ENCODE measurements around the gene DCBLD1. TPM values are rescaled to one million over a fixed set of nuclear protein-coding genes. Genes with fewer than 3 reads are reported as not detected.

The DCBLD1 gene
- total and polyA plus RNA-seq, 2 donors (not counting 3 experiments of a cell fraction or from before 2014, with no cell fraction given) = 30.2 to 44.3 TPM

DNA sequence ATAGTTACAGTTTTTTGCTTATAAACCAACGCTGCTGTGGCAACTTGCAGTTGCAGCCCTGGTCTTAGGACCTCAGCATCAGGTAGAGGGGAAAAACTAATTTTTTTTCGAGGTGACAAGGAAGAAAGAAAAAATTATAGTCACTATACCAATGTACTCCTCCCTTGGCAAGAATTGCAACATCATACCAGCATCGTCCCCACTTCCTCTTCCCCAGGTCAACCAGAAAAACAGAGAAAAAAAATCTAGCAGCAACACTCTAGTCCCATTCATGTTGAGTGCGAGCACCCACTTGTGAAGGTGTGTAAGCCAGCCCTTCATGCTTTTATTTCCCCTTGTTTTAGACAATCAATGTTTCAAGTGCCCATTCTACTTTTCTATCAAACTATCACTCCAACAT lies 13.1 kb upstream of the DCBLD1 start:
- Histone ChIP-seq H3K9me3 (replicated peaks; ENCODE audit: control insufficient read depth, insufficient read depth, low read length) (no peaks in the 10 kb centered on the region), H3K4me2 (ENCODE audit: insufficient read depth, low read length) (no peak overlapping the region), H3K27ac (ENCODE audit: insufficient read depth, low read depth, low read length) (no peak overlapping the region), H3K9me1 (replicated peaks; ENCODE audit: control insufficient read depth, extremely low read depth, insufficient read depth, low read length) (no peaks in the 10 kb centered on the region), H3K27me3 (ENCODE audit: control insufficient read depth in 2 of 2, insufficient read depth in 2 of 2, low read length in 2 of 2) (no peaks in the 10 kb centered on the region), H3K4me3 (replicated peaks in 1 of 3; ENCODE audit: insufficient read depth in 1 of 3, low read depth in 1 of 3, low read length in 3 of 3) (no peak overlapping the region), H3K4me1 (ENCODE audit: control insufficient read depth, extremely low read depth, insufficient read depth, low read length) (peaks cover 15% of the 10 kb centered on the region), H4K20me1 (replicated peaks; ENCODE audit: control insufficient read depth, extremely low read depth, insufficient read depth, low read length) (no peaks in the 10 kb centered on the region), H3K9ac (replicated peaks; ENCODE audit: extremely low read depth, insufficient read depth, low read length) (no peak overlapping the region), H3K79me2 (ENCODE audit: control insufficient read depth, insufficient read depth, low read length) (no peaks in the 10 kb centered on the region), H2AFZ (ENCODE audit: low read depth, low read length) (no peak overlapping the region), H3K36me3 (ENCODE audit: control insufficient read depth in 2 of 2, extremely low read depth in 1 of 2, insufficient read depth in 2 of 2, low read length in 2 of 2) (no peaks in the 10 kb centered on the region)
- ChIA-PET POLR2A (no interaction called here), CTCF (interaction anchor here (1.1 kb wide), 1 partner anchor 20 kb away, joined by 6 read pairs; no protein-coding TSS in a partner anchor)
- dilution Hi-C loops (cut with MboI; ENCODE audit: extremely low pct_ligation_motif_present, low sequenced_read_pairs) = no loop called here
- intact Hi-C loops (cut with micrococcal nuclease) = no loop called here
- TF ChIP-seq EZH2 (IDR thresholded peaks at IDR 0.05; ENCODE audit: borderline replicate concordance, low read depth, low read length, severe bottlenecking) (no peak), POLR2A (IDR thresholded peaks at IDR 0.05; ENCODE audit: low read depth, low read length) (no peak), POLR2AphosphoS5 (IDR thresholded peaks at IDR 0.05; ENCODE audit: insufficient read depth, low read depth, low read length) (no peak), FOS (IDR thresholded peaks at IDR 0.05; ENCODE audit: borderline replicate concordance, insufficient read depth, low read length) (no peak), GATA2 (IDR thresholded peaks at IDR 0.05; ENCODE audit: insufficient read depth, insufficient read length, low read depth, low read length) (no peak), MYC (IDR thresholded peaks at IDR 0.05; ENCODE audit: low read depth, low read length) (no peak), JUN (IDR thresholded peaks at IDR 0.05; ENCODE audit: borderline replicate concordance, insufficient read depth, insufficient read length, low read depth) (no peak)
- TF ChIP-seq, protein P1, sequence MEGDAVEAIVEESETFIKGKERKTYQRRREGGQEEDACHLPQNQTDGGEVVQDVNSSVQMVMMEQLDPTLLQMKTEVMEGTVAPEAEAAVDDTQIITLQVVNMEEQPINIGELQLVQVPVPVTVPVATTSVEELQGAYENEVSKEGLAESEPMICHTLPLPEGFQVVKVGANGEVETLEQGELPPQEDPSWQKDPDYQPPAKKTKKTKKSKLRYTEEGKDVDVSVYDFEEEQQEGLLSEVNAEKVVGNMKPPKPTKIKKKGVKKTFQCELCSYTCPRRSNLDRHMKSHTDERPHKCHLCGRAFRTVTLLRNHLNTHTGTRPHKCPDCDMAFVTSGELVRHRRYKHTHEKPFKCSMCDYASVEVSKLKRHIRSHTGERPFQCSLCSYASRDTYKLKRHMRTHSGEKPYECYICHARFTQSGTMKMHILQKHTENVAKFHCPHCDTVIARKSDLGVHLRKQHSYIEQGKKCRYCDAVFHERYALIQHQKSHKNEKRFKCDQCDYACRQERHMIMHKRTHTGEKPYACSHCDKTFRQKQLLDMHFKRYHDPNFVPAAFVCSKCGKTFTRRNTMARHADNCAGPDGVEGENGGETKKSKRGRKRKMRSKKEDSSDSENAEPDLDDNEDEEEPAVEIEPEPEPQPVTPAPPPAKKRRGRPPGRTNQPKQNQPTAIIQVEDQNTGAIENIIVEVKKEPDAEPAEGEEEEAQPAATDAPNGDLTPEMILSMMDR (IDR thresholded peaks at IDR 0.05; ENCODE audit: extremely low read depth in 1 of 2, insufficient read depth in 1 of 2, low read depth in 1 of 2, low read length in 2 of 2) = no peak
- TF ChIP-seq, protein P2, sequence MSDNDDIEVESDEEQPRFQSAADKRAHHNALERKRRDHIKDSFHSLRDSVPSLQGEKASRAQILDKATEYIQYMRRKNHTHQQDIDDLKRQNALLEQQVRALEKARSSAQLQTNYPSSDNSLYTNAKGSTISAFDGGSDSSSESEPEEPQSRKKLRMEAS (IDR thresholded peaks at IDR 0.05; ENCODE audit: insufficient read depth, insufficient read length) = no peak
- DNase-seq (ENCODE audit: low read depth, low spot score) (no peak), FAIRE-seq (no peak)
- BruUV-seq (replicated peaks) = no TSS peak

Data from endothelial cell of umbilical vein (primary cell).